Measurements from ENCODE around the gene MRPL12.
A peak's percentile ranks its signal among the peaks of the same experiment; 100 is the strongest.

Gene MRPL12

DNA sequence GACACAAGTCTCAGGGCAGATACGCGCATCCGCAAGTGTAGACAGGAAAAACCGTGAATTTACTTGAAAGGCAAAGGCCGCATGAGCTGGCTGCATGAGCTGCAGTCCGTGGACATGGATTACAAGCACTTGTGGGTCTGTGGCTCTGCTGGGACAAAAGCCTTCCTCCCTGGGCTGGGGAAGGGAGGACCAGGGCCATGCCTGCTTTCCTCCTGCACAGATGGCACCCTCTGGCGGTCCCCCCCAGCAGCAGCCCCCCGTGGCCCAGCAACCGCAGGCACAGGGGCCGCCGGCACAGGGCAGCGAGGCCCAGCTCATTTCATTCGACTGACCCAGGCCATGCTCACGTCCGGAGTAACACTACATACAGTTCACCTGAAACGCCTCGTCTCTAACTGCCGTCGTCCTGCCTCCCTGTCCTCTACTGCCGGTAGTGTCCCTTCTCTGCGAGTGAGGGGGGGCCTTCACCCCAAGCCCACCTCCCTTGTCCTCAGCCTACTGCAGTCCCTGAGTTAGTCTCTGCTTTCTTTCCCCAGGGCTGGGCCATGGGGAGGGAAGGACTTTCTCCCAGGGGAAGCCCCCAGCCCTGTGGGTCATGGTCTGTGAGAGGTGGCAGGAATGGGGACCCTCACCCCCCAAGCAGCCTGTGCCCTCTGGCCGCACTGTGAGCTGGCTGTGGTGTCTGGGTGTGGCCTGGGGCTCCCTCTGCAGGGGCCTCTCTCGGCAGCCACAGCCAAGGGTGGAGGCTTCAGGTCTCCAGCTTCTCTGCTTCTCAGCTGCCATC lies 1.7 kb upstream of the MRPL12 start:
- no peak for DNase-seq (ENCODE audit: low read depth)

- DNase-seq (ENCODE audit: low read depth): no peak
These were observed 834 bp downstream of the MRPL12 start for GRCh38 chr17:81703747-81704654.

- no peak for DNase-seq (ENCODE audit: low read depth)
These were observed 2.5 kb downstream of the MRPL12 start for GRCh38 chr17:81705518-81706231.

- DNase-seq (ENCODE audit: low read depth): no peak
These were observed 3.1 kb downstream of the MRPL12 start for GRCh38 chr17:81706232-81706611.

DNA sequence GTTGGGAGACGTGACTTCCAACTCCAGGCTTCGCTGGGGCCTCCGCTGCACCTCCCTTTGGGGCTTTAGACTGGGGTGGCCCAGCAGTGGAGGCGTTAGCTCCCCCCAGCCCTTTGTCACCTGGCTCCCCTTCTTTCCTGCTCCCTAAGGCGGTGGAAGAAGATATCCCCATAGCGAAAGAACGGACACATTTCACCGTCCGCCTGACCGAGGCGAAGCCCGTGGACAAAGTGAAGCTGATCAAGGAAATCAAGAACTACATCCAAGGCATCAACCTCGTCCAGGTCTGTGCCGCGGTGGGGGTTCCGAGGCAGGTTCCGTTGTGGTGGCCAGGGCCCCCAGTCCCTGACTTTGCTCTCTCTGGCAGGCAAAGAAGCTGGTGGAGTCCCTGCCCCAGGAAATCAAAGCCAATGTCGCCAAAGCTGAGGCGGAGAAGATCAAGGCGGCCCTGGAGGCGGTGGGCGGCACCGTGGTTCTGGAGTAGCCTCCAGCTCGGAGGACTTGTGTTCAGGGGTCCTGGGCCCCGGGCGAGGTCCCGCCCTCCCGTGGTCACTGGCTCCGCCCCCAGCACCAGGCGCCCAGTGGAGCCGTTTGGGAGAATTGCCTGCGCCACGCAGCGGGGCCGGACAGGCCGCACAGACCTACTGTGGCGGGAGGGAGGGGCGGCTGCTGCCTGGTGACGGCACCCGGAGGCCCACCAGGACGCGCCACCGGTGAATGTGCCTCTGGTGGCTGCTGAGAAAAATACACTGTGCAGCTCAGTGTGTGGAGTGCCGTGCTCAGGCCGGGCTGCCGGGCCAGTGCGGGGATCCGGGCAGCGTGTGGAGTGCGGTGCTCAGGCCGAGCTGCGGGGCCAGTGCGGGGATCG lies 3.8 kb downstream of the MRPL12 start:
- DNase-seq (ENCODE audit: low read depth): no peak

- DNase-seq (ENCODE audit: low read depth): no peak
These were observed 4.8 kb downstream of the MRPL12 start for GRCh38 chr17:81707725-81708646.

DNA sequence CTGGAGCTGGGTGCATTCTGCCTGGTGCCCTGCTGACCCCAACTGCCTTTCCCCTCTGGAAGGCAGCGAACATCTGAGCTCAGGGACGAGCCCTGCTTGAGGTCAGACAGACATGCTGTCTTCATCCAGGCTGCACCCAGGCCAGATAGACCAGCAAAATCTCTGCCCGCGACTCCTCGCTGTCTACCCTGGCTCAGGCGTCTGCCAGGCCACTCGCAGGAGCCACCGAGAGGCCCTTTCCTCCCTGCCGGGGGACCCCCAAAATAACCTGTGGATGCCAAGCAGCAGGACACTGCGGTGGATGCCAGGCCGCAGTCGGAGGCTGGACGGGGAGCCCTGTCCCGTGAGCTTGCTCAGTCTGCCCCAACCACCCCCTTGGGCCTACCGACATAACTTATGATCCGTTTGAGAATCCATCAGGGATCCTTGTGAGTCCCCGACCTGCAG lies 5.6 kb downstream of the MRPL12 start:
- DNase-seq (ENCODE audit: low read depth): no peak

- peak; percentile 41 for DNase-seq (ENCODE audit: low read depth)
These were observed 7.5 kb downstream of the MRPL12 start for GRCh38 chr17:81710514-81711308.

DNA sequence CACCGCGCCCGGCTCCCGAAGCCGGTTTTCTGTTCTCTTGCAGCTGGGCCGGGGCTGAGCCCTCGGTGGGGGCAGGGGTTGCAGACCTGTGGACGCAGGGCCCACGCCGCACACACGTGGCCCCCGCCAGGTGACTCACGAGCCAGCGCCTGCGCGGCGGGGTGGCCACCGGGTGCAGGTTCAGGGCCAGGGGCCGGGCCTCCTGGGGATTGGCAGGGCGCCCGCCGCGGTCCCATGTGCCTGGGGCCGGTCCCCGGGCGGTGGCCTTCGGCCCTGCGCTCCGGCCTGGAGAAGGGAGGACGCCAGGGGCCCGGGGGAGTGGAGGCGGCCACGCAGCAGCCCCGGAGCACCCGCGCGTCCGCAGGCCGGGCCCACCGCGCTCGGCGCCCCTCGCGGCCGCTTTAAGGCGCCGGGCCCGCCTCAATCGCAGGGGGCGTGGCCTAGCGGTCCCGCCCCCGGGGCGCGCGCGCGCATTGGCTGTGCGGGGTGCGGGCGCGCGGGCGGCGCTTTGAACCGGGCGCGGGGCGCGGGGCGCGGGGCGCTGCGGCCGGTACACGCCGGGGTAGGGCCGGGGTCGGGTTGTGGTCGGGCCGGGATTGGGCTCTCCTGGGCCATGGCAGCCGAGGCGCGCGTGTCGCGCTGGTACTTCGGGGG lies 8.8 kb downstream of the MRPL12 start, which contains the start of gene SLC25A10:
Gene SLC25A10, plus strand, starts transcription at position 471 of the 654 bp plus-strand sequence. Its CDS starts 143 bp downstream, at position 614.
- peak; percentile 70 for DNase-seq (ENCODE audit: low read depth)

DNA sequence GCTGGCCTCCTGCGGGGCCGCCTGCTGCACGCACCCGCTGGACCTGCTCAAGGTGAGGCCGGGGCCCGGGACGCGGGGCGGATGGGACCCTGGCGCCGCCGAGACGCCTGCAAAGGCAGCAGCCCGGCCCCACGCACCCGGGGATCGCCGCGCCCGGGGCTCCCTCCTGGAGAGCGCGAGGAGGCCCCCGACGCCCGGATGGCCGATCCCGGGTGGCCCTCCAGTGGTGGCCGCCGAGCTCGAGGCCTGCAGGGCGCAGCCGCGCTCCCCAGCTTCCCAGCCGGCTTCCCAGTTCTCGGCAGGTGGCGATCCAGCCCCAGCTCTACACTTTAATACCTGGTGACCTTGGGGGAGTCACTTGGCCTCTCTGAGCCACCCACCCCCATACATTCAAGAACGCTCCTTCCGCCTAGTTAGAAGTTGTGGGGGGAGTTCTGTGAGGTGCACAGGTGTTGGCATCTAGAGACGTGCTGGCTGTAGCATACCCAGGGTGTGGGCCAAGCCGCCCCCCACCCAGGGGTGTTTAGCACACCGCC lies 9.4 kb downstream of the MRPL12 start:
- DNase-seq (ENCODE audit: low read depth): no peak

DNA sequence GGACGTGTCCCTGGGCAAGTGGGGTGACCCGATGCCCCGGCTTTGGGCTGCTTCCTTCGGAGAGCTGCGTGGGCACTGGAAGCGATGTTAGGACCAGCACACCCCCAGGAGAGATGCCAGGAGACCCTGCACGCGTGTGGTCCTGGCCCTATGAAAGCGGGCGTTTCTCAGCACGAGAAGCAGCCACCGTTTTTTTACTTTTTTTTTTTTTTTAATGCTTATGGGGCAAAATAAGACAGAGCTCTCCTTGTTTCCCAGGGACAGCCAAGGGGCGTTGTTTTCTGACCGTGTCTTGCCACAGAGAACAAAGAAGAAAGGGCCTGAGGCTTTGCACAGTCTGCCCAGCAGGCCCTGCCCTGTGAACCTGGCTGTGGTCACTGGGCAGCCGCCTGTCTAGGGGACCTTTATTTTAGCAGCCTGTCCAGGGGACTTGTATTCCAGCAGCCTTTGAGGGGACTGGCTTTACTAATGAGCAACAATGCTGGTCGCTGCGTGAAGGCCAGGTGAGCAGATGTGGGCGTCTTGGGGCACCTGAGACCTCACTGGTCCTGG lies 9.9 kb downstream of the MRPL12 start:
- no peak for DNase-seq (ENCODE audit: low read depth)

DNA sequence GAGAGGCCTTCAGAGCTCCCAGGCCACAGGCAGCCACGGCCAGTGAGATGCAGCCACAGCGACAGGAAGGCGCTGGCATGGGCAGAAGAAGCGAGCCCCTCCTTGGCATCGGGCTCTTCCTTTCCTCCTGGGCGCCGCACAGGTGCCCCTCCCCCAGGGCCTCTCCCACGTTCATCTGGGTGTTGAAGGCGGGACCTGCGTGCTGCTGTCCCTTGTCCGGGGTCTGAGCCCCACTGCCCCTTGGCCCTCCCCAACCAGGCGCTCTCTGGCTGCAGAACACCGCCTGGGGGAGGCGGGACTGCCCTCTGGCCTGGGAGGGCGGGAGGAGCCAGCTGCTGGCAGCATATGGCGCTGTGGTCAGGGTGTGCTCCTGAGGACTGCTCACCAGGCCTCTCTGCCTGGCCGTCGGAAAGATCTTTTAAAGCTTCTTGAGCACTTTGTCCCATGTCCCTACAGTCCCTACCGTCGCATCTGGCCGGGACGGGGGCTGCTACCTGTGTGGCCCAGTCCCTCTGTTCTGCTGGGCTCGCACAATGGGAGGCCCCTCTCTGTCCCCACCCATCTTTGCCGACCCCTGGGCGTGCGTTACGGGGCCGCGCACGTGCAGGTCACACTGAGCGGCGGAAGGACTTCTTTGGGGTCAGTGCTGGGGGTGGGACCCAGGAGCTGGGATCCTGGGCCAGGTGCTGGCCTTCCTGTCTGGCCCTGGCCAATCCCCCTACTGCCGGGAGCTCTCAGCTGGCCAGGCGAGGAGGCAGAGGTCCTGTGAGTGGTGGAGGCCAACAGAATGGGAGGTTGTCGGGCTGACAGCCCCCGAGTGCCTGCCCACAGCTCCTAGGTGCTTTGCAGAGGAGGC lies 10.6 kb downstream of the MRPL12 start:
- DNase-seq (ENCODE audit: low read depth): no peak

- DNase-seq (ENCODE audit: low read depth): no peak
These were observed 11.4 kb downstream of the MRPL12 start for GRCh38 chr17:81714412-81715106.

DNA sequence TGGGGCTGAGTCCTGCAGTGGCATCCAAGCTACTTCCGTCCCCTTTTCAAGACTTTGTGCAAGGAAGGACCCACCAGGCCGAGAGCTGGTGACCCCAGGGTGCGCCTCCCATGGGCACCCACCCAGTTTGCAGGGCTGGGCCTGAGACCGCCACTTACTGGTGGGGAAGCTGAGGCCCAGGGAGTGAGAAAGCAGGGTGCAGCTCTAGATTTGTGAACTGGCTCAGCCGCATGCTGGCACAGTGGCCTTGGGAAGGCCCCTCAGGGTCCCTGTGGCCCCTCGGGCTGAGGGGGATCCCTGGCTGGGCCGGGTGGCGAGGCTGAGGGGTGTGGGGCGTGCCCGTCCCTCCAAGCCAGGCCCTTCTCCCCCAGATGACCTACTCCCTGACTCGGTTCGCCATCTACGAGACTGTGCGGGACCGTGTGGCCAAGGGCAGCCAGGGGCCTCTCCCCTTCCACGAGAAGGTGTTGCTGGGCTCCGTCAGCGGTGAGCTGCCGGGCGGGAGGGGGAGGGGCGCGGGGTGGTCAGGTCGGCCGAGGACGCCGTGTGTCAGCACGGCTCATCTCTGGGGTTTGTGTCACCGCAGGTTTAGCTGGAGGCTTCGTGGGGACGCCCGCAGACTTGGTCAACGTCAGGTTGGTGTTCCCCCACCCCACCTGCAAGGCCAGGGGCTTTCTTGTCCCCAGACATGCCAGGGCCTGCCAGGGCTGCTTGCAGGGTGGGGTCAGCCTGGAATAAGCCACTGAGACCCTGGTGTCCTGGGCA lies 12.1 kb downstream of the MRPL12 start:
- no peak for DNase-seq (ENCODE audit: low read depth)

DNA sequence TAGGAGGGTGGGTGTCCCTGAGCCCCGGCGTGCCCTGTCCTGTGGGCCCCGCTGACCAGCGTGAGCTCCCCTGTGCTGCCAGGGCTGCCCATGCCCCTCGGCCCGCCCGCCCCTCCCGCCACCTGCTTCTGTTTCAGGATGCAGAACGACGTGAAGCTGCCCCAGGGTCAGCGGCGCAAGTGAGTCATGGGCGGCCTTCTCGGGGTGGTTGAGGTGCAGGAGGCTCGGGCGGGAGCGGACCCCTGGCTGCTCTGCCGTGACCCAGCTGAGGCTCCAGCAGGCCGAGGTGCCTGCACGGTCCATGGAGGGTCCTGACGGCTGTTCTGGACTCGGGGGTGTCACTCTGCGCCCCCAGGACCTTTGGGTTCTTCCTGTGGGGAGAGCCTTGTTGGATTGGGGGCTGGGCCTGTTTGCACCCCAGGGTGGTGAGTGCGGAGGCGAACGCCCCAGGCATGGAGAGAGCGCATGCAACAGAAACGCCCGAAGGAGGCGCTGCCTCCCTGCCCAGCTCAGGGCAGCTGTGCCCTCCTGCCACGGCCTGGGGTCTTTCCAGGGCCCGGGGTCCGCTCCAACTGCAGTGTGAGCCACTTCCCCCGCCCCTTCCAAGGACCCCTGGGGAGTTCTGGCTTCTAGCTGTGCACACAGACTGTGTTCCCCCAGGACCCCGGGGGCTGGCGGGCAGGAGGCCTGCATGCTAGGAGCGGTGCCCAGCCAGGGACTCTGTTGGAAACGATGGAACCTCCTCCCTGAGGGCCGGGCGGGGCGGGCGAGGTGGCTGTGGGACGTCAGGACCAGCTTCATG lies 12.9 kb downstream of the MRPL12 start:
- no peak for DNase-seq (ENCODE audit: low read depth)

Data from amniotic epithelial cell (primary cell).